Activated naive CD4-positive, alpha-beta T cell treated with anti-CD3 and anti-CD28 coated beads, Interleukin-2, amount 10 ng/mL, durations not matched to agents 7 days and 5 days (primary cell): ENCODE data around the gene BEGAIN.

ENCODE experiments used
- CTCF ChIA-PET: fragments of 350-600 bp; sonication (Branson Sonifier 250); formaldehyde crosslinking; loops from one replicate; lab custom pipeline; 2021; ENCODE audit warnings: antibody characterized with exemption; lab: Charles Lee
- DNase-seq: peaks from one replicate; pipeline ENCODE4 v3.0.0-alpha.2; 2020
- H3K27ac Mint-ChIP-seq: one replicate; pipeline ENCODE4 v1.8.0; 2021; ENCODE audit warnings: mild to moderate bottlenecking, moderate library complexity, mixed read lengths
- H3K27me3 Mint-ChIP-seq: one replicate; pipeline ENCODE4 v1.8.0; 2021; ENCODE audit warnings: mild to moderate bottlenecking, mixed read lengths
- H3K36me3 Mint-ChIP-seq: one replicate; pipeline ENCODE4 v1.8.0; 2021; ENCODE audit warnings: mixed read lengths
- H3K4me1 Mint-ChIP-seq: one replicate; pipeline ENCODE4 v1.8.0; 2021; ENCODE audit warnings: mixed read lengths
- H3K4me3 Mint-ChIP-seq: one replicate; pipeline ENCODE4 v1.8.0; 2021; ENCODE audit warnings: mild to moderate bottlenecking, moderate library complexity, mixed read lengths
- H3K9me3 Mint-ChIP-seq: one replicate; pipeline ENCODE4 v1.8.0; 2021; ENCODE audit warnings: mixed read lengths

BEGAIN gene

GRCh38 chr14:100609331-100609870 is 22.2 kb upstream of the BEGAIN start:
- Mint-ChIP-seq H3K36me3 (no peaks in the 10 kb centered on the region), H3K4me1 (no peaks in the 10 kb centered on the region), H3K27ac (no peak overlapping the region), H3K9me3 (no peaks in the 10 kb centered on the region), H3K27me3 (peaks cover 44% of the 10 kb centered on the region), H3K4me3 (no peak overlapping the region)
- CTCF ChIA-PET = no interaction called here
- no peak for DNase-seq

- H3K27ac Mint-ChIP-seq = no peak overlapping the region
- no peaks in the 10 kb centered on the region for H3K36me3 Mint-ChIP-seq
- CTCF ChIA-PET = no interaction called here
- H3K27me3 Mint-ChIP-seq = peaks cover 48% of the 10 kb centered on the region
- no peaks in the 10 kb centered on the region for H3K9me3 Mint-ChIP-seq
- H3K4me1 Mint-ChIP-seq = no peaks in the 10 kb centered on the region
- no peak for DNase-seq
- no peak overlapping the region for H3K4me3 Mint-ChIP-seq
Measured at GRCh38 chr14:100608586-100609330, 21.5 kb upstream of the BEGAIN start.

- H3K27me3 Mint-ChIP-seq = peaks cover 51% of the 10 kb centered on the region
- peaks cover 2% of the 10 kb centered on the region for H3K36me3 Mint-ChIP-seq
- H3K9me3 Mint-ChIP-seq = no peaks in the 10 kb centered on the region
- DNase-seq = no peak
- CTCF ChIA-PET = no interaction called here
- no peak overlapping the region for H3K27ac Mint-ChIP-seq
- no peak overlapping the region for H3K4me3 Mint-ChIP-seq
- H3K4me1 Mint-ChIP-seq = no peaks in the 10 kb centered on the region
Measured at GRCh38 chr14:100608064-100608463, 20.8 kb upstream of the BEGAIN start.

- DNase-seq = no peak
- H3K27me3 Mint-ChIP-seq = peaks cover 54% of the 10 kb centered on the region
- CTCF ChIA-PET = no interaction called here
- no peaks in the 10 kb centered on the region for H3K4me1 Mint-ChIP-seq
- no peak overlapping the region for H3K27ac Mint-ChIP-seq
- H3K36me3 Mint-ChIP-seq = peaks cover 2% of the 10 kb centered on the region
- peaks cover 2% of the 10 kb centered on the region for H3K9me3 Mint-ChIP-seq
- no peak overlapping the region for H3K4me3 Mint-ChIP-seq
Measured at GRCh38 chr14:100607611-100607956, 20.4 kb upstream of the BEGAIN start.

GRCh38 chr14:100606687-100607610 is 19.7 kb upstream of the BEGAIN start:
- CTCF ChIA-PET = no interaction called here
- Mint-ChIP-seq H3K4me3 (no peak overlapping the region), H3K27ac (no peak overlapping the region), H3K9me3 (peaks cover 8% of the 10 kb centered on the region), H3K36me3 (peaks cover 6% of the 10 kb centered on the region), H3K4me1 (no peaks in the 10 kb centered on the region), H3K27me3 (peaks cover 54% of the 10 kb centered on the region)
- DNase-seq = no peak

- Mint-ChIP-seq H3K9me3 (peaks cover 16% of the 10 kb centered on the region), H3K27ac (no peak overlapping the region), H3K36me3 (peaks cover 9% of the 10 kb centered on the region), H3K4me3 (no peak overlapping the region), H3K27me3 (peaks cover 61% of the 10 kb centered on the region), H3K4me1 (no peaks in the 10 kb centered on the region)
- CTCF ChIA-PET = no interaction called here
- no peak for DNase-seq
Measured at GRCh38 chr14:100605706-100606686, 18.8 kb upstream of the BEGAIN start.

GRCh38 chr14:100605230-100605629 is 18.0 kb upstream of the BEGAIN start:
- Mint-ChIP-seq H3K9me3 (peaks cover 20% of the 10 kb centered on the region), H3K4me3 (no peak overlapping the region), H3K4me1 (no peaks in the 10 kb centered on the region), H3K36me3 (peaks cover 9% of the 10 kb centered on the region), H3K27ac (no peak overlapping the region), H3K27me3 (peaks cover 66% of the 10 kb centered on the region)
- CTCF ChIA-PET = no interaction called here
- DNase-seq = no peak

- Mint-ChIP-seq H3K4me3 (no peak overlapping the region), H3K9me3 (peaks cover 20% of the 10 kb centered on the region), H3K27me3 (peaks cover 66% of the 10 kb centered on the region), H3K4me1 (no peaks in the 10 kb centered on the region), H3K36me3 (peaks cover 9% of the 10 kb centered on the region), H3K27ac (no peak overlapping the region)
- CTCF ChIA-PET = no interaction called here
- DNase-seq = no peak
Measured at GRCh38 chr14:100604709-100605108, 17.5 kb upstream of the BEGAIN start.

GRCh38 chr14:100604121-100604501 is 16.9 kb upstream of the BEGAIN start:
- CTCF ChIA-PET = no interaction called here
- no peak for DNase-seq
- Mint-ChIP-seq H3K9me3 (peaks cover 20% of the 10 kb centered on the region), H3K4me1 (no peaks in the 10 kb centered on the region), H3K27me3 (peaks cover 67% of the 10 kb centered on the region), H3K36me3 (peaks cover 9% of the 10 kb centered on the region), H3K27ac (no peak overlapping the region), H3K4me3 (no peak overlapping the region)

GRCh38 chr14:100603341-100604120 is 16.3 kb upstream of the BEGAIN start:
- no peak overlapping the region for H3K27ac Mint-ChIP-seq
- peaks cover 20% of the 10 kb centered on the region for H3K9me3 Mint-ChIP-seq
- no peaks in the 10 kb centered on the region for H3K4me1 Mint-ChIP-seq
- no peak for DNase-seq
- H3K4me3 Mint-ChIP-seq = no peak overlapping the region
- CTCF ChIA-PET = interaction anchor here (1.6 kb wide), 1 partner anchor 43 kb away, joined by 5 read pairs; no protein-coding TSS in a partner anchor
- H3K27me3 Mint-ChIP-seq = peaks cover 73% of the 10 kb centered on the region
- H3K36me3 Mint-ChIP-seq = peaks cover 9% of the 10 kb centered on the region

GRCh38 chr14:100602621-100603230 is 15.5 kb upstream of the BEGAIN start:
- peaks cover 9% of the 10 kb centered on the region for H3K36me3 Mint-ChIP-seq
- DNase-seq = no peak
- CTCF ChIA-PET = interaction anchor here (1.6 kb wide), 1 partner anchor 43 kb away, joined by 5 read pairs; no protein-coding TSS in a partner anchor
- no peaks in the 10 kb centered on the region for H3K4me1 Mint-ChIP-seq
- no peak overlapping the region for H3K27ac Mint-ChIP-seq
- H3K27me3 Mint-ChIP-seq = peaks cover 77% of the 10 kb centered on the region
- H3K4me3 Mint-ChIP-seq = no peak overlapping the region
- peaks cover 20% of the 10 kb centered on the region for H3K9me3 Mint-ChIP-seq

GRCh38 chr14:100601914-100602313 is 14.7 kb upstream of the BEGAIN start:
- CTCF ChIA-PET = interaction anchor here (1.5 to 1.6 kb wide), 2 partner anchors 44 to 51 kb away, joined by 5 to 7 read pairs; no protein-coding TSS in a partner anchor
- no peak overlapping the region for H3K4me3 Mint-ChIP-seq
- H3K36me3 Mint-ChIP-seq = peaks cover 9% of the 10 kb centered on the region
- H3K4me1 Mint-ChIP-seq = no peaks in the 10 kb centered on the region
- H3K9me3 Mint-ChIP-seq = peaks cover 20% of the 10 kb centered on the region
- no peak overlapping the region for H3K27ac Mint-ChIP-seq
- peaks cover 77% of the 10 kb centered on the region for H3K27me3 Mint-ChIP-seq
- DNase-seq = no peak
